HG02973 (cell line): ENCODE results near the gene TMEM59L.

ENCODE experiments used
- ATAC-seq: cut with Tn5 transposase; IDR thresholded peaks from one replicate; pipeline ENCODE4 v1.9.1; 2021; ENCODE audit warnings: moderate library complexity; ENCODE audit not compliant: unreplicated experiment

TMEM59L gene

GRCh38 chr19:18636183-18636968, 23.7 kb downstream of the TMEM59L start:
- ATAC-seq = peak; percentile 75

- no peak for ATAC-seq
Measured at GRCh38 chr19:18636969-18637629, 24.4 kb downstream of the TMEM59L start, which contains the start of gene KLHL26. Gene KLHL26, plus strand, starts transcription at chr19:18637028. Its CDS starts 27 bp downstream, at chr19:18637055.

GRCh38 chr19:18637673-18638630, 25.3 kb downstream of the TMEM59L start:
- no peak for ATAC-seq

GRCh38 chr19:18639706-18640243, 27.1 kb downstream of the TMEM59L start:
- no peak for ATAC-seq

- ATAC-seq = no peak
Measured at GRCh38 chr19:18644196-18645034, 31.7 kb downstream of the TMEM59L start.

GRCh38 chr19:18645035-18645511, 32.4 kb downstream of the TMEM59L start:
- no peak for ATAC-seq

GRCh38 chr19:18646535-18647370, 34.1 kb downstream of the TMEM59L start:
- no peak for ATAC-seq

GRCh38 chr19:18647371-18647767, 34.7 kb downstream of the TMEM59L start:
- no peak for ATAC-seq

GRCh38 chr19:18647807-18648206, 35.1 kb downstream of the TMEM59L start:
- no peak for ATAC-seq

- no peak for ATAC-seq
Measured at GRCh38 chr19:18648973-18649315, 36.3 kb downstream of the TMEM59L start.

- no peak for ATAC-seq
Measured at GRCh38 chr19:18649371-18650020, 36.8 kb downstream of the TMEM59L start.

GRCh38 chr19:18650021-18650390, 37.3 kb downstream of the TMEM59L start:
- ATAC-seq = no peak

GRCh38 chr19:18650468-18651041, 37.9 kb downstream of the TMEM59L start:
- no peak for ATAC-seq

GRCh38 chr19:18651300-18651699, 38.6 kb downstream of the TMEM59L start:
- ATAC-seq = no peak

- ATAC-seq = no peak
Measured at GRCh38 chr19:18651733-18652132, 39.1 kb downstream of the TMEM59L start.

GRCh38 chr19:18653853-18654252, 41.2 kb downstream of the TMEM59L start:
- ATAC-seq = no peak

GRCh38 chr19:18654469-18654868, 41.8 kb downstream of the TMEM59L start:
- ATAC-seq = no peak

- ATAC-seq = no peak
Measured at GRCh38 chr19:18655173-18655844, 42.6 kb downstream of the TMEM59L start.
